PC-3 (cell line): ENCODE measurements around the gene KCNJ5.

Experiments
- EZH2 ChIP-seq: fragments of 300-600 bp; sonication (generic); IDR thresholded peaks from one replicate; pipeline ENCODE4 v1.6.1; 2017; ENCODE audit warnings: antibody characterized with exemption, mild to moderate bottlenecking, low read length; ENCODE audit not compliant: unreplicated experiment
- TF ChIP-seq, protein P1 (sequence below): fragments of 300-600 bp; sonication (generic); conservative IDR thresholded peaks from 2 replicates; pipeline ENCODE4 v1.5.1; 2017; ENCODE audit warnings: antibody characterized with exemption, low read depth, mild to moderate bottlenecking, low read length

DNA sequence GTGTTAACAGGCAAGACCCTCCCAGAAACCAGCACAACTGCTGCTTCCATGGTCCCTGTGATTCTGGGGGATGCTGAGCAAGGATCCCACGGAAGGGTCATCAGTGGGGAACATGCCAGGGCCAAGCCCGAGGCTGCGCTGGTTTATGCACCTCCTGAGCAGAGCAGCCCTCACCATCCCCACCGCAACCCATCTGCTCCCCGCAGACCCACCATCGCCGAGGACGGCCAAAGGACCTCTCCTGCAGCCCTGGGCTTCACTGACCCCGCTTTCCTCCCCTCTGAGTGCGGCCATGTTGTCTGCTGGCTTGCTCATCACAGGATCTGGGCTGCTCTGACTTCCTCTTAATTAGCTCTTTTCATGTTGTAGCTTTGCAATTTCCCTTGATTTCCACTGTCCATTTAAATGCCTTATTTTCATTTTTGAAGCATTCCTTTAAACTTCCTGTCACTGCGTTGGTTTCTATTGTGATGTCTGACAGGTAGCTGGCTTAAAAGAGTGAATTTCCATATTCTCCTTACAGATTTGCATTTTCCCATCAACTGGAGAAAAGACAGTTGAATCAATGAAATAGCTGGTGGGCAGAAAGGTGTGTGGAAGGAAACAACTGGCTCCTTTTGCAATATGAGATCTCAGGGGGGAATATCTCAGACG is 36.7 kb downstream of the KCNJ5 start:
- TF ChIP-seq, protein P1, sequence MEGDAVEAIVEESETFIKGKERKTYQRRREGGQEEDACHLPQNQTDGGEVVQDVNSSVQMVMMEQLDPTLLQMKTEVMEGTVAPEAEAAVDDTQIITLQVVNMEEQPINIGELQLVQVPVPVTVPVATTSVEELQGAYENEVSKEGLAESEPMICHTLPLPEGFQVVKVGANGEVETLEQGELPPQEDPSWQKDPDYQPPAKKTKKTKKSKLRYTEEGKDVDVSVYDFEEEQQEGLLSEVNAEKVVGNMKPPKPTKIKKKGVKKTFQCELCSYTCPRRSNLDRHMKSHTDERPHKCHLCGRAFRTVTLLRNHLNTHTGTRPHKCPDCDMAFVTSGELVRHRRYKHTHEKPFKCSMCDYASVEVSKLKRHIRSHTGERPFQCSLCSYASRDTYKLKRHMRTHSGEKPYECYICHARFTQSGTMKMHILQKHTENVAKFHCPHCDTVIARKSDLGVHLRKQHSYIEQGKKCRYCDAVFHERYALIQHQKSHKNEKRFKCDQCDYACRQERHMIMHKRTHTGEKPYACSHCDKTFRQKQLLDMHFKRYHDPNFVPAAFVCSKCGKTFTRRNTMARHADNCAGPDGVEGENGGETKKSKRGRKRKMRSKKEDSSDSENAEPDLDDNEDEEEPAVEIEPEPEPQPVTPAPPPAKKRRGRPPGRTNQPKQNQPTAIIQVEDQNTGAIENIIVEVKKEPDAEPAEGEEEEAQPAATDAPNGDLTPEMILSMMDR, result no peak
- TF ChIP-seq EZH2, result no peak
